GM19351 (cell line): ENCODE data around the gene GXYLT2.

ENCODE experiments used
- ATAC-seq: cut with Tn5 transposase; IDR thresholded peaks from one replicate; pipeline ENCODE4 v1.9.1; 2021; ENCODE audit warnings: mild to moderate bottlenecking, moderate library complexity; ENCODE audit not compliant: unreplicated experiment

The GXYLT2 gene, protein sequence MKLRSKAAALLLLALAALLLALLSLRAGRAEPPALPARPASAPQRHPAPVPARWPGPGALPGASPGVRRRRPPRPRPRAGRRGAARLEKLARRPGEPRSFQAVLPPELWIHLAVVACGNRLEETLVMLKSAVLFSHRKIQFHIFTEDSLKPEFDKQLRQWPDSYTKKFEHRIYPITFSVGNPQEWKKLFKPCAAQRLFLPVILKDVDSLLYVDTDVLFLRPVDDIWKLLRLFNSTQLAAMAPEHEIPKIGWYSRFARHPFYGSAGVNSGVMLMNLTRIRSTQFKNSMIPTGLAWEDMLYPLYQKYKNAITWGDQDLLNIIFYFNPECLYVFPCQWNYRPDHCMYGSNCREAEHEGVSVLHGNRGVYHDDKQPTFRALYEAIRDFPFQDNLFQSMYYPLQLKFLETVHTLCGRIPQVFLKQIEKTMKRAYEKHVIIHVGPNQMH

DNA sequence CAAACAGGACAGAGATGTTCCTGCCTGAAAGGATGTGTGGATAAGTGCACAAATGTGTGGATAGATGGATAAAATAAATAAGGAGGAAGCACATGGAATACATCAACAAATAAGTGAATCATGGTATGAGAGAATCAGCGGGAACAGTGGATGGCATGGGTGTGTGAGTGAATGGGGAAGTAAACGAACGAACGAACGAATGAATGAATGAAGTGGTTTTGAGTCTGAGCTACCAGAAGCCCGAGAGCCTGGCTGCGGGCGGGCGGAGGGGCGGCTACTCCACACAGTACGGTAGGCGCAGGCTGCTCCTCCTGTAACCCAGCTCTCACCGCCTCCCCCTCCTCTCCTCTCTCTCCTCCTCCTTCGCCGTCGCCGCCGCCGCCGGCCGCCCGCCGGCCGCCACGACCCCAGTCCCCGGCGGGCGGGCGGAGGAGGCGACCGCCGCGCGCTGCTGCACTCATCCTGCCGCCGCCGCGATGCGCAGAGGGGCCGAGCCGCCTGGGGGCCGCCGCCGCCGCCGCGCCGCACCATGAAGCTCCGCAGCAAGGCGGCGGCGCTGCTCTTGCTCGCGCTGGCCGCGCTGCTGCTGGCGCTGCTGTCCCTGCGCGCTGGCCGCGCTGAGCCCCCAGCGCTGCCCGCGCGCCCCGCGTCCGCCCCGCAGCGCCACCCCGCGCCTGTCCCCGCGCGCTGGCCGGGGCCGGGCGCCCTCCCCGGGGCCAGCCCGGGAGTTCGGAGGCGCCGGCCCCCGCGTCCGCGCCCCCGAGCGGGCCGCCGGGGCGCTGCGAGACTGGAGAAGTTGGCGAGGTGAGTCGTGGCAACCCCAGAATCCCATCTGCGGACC lies at the start of gene GXYLT2:
Gene GXYLT2, plus strand, starts transcription at position 342 of the 841 bp plus-strand sequence. Its CDS starts 188 bp downstream, at position 530.
- peak; percentile 80 for ATAC-seq

DNA sequence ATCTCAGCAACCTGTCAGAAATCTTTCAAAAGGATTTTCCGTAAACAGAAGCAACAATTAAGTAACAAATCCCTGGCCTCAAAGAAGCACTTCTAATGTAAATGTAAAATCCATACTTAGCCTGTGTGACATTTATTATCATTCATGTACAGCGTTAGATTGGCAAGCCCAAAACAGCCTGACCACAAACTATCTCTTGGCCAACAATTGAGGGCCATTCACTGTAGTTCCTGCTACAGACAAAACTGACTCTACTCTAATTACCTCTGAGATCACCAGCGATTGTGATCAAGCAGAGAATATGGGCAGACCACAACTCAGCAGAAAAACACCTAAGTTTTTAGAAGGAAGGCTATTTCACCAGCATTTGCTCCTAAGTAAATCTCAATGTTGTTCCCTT lies 48.8 kb upstream of the GXYLT2 start:
- ATAC-seq: no peak

DNA sequence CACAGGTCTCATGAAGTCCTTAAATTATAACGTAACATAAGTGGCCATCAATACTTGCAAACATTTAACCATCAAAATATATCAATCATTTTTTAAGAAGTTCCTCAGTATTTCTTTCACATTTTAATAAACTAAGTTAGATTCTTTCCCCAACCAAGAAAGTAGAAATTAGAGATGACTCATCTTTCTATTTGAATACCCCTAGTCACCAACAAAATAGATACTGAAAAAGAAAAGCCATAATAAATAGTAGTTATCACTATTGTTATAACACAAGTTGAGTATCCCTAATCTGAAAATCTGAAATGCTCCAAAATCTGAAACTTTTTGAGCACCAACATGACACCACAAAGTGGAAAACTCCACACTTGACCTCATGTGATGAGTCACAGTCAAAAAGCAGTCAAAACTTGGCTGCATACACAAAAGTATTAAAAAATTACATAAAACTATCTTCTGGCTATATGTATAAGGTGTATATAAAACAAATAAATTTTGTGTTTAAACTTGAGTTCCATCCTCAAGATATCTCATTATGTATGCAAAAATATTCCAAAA lies 43.3 kb upstream of the GXYLT2 start:
- ATAC-seq: no peak

DNA sequence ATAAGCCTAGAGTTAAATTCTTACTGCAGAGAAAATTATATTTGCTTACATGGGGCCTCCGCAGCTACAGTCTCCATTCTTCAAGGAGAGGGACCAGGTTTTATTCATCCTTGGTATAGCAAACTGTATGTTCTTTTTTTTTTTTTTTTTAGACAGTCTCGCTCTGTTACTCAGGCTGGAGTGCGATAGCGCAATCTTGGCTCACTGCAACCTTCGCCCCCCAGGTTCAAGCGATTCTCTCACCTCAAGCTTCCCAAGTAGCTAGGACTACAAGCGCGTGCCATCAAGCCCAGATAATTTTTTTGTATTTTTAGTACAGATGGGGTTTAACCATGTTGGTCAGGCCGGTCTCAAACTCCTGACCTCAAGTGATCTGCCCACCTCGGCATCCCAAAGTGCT lies 41.7 kb upstream of the GXYLT2 start:
- ATAC-seq: no peak

DNA sequence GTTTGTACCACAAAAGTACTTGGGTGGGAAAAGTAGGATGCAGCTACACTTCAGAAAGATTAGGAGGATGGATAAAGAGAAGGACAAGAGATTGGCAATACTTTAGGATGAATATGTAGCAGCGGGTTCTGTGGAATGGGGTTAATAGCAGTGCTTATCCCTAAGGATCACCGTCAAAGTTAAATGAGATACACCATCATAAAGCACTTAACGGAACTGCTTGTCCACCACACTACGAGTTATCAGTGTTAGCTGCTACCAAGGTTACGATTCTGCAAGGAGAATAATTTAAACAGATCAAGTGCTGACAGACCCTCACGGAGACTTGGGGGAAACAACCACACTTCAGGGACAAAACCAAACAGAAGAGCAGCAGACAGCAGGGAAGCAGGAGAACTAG lies 40.6 kb upstream of the GXYLT2 start:
- ATAC-seq: no peak

DNA sequence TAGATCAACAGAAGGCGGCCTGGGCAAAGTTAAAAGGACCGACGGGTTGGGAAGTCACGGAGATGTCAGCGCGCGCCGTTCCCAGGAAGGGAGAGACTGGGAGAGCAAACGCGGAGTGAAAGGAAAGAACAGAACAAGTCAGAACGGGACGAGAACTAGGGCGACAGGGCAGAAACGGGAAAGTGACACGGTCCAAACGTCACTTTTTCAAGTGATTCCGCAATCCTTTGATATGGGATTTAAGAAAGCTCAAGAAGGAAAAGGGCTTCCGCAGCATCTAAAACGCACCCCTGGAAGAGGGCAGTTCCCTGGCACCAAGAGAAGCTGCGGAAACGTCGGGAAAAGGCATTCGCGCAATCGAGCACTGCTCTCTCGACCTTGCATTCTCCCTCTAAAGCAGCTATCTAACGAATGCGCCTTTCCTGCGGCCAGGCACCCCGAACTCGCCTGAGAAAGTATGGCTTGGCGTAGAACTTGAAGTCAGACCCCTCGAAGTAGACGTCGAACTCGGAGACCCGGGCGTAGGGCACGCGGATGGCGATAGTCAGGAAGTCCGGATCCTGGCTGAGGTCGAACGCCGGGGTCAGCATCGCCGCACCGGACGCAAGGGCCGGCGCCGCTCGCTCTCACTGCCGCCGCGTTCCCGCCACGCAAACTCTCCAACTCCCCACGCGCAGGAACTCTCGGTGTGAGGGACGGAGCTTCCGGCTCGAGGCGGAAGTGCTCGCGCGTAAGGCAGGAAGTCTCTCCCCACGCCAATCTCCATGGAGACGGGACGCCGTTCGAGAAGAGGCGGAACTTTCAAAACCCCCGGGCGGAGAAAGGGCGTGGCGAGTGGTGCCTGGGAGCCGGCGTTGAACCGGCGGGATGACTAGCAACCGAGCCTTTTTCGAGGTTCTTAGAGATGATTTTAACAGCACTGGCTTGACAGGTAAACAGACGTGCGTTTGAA lies 39.8 kb upstream of the GXYLT2 start, which contains the start of gene SHQ1:
Gene SHQ1, minus strand, starts transcription at position 695 of the 952 bp plus-strand sequence. Its CDS starts 105 bp downstream, at position 590.
- peak; percentile 82 for ATAC-seq

DNA sequence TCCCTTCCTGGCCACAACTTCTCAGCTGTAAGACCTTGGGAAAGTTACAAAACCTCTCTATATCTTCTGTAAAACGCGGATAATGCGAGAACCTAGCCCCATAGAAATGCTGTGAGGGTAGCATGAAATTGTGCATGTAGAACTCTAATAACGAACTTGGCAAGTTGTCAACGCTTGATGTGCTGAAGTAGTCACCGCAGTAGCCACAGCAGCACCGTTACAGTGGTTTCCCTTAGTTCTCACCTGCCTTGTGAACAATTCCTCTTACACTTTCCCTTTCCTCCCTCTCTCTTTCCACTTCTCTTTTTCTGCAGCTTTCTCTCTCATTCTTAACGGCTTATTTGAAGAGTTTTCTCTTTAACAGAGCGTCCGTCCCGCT lies 39.2 kb upstream of the GXYLT2 start:
- peak; percentile 51 for ATAC-seq

DNA sequence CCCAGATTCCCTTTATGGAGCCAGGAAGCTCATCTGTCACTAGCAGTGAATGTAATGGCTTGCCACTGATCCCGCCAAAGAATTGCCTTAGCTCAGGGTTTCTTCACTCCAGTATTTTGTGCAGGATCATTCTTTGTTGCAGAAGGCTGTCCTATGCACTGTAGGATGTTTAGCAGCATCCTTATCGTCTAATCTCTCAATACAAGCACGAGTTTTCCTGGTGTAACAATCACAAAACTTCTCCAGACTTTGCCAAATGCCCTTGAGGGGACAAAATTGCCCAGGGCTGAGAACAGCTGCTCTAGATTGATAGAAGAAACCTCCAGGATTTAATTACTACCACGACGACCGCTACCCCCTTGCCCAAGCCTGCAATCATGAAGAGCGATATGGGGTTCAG lies 32.8 kb upstream of the GXYLT2 start:
- no peak for ATAC-seq

DNA sequence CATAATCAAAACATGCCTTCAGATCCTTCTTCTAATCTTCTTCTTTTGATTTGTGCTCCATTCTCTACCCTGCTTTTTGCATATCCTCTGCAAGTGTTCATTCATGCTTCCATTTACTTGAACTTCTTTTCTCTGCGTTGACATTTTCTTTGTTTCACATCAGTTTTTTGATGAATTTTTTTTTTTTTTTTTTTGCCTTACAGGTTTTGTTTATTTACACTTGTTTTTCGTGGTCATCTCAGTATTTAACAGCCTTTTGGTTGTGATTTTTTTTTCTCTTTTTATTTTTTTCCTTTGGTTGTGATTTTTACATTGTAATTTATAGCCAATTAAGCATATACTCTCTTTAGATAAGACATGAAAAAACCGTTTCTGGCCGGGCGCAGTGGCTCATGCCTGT lies 27.8 kb upstream of the GXYLT2 start:
- no peak for ATAC-seq

DNA sequence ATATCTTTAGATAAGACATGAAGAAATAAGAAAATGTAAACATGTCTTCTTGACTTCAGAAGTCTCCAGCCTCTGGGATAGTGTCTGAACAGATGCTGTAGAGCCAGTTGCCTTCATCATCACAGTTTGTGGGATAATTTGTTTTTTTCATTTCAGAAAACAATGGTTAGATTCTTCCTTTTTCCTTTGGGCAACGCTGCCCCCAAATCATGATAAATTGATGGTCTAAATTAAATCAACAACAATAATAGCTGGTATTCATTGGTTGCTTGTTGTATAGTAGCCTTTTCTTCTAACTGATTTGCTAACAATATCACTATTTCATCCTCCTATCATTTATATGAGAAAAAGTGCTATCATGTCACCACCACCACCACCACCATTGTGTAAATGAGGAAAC lies 27.0 kb upstream of the GXYLT2 start:
- ATAC-seq: no peak

DNA sequence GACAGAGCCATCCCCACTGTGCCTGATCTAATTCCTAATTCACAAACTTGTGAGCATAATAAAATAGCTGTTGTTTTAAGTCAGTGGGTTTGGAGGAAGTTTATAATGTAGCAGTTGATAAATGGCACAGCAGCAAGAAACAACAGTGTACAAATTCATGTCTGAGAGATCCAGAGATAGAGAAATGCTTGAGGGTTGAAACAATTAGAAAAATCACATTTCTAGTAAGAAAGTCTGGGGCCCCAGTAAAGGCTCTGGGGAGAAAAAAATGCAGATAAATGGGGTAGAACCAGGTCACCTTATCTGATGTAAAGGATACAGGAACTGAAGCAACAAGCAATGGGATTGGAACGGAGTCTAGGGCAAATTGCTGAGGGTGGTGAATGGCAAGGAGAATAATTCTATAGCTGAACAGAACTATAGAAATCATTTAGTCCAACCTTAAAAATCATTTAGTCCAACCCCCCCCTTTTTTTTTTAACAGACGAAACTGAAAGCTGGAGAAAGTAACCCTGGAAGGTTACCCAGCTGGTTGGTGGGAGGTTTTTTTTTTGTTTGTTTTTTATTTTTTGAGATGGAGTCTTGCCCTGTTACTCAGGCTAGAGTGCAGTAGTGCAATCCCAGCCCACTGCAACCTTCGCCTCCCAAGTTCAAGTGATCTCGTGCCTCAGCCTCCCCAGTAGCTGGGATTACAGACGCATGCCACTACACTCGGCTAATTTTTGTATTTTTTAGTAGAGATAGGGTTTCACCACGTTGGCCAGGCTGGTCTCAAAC lies 25.3 kb upstream of the GXYLT2 start:
- no peak for ATAC-seq

DNA sequence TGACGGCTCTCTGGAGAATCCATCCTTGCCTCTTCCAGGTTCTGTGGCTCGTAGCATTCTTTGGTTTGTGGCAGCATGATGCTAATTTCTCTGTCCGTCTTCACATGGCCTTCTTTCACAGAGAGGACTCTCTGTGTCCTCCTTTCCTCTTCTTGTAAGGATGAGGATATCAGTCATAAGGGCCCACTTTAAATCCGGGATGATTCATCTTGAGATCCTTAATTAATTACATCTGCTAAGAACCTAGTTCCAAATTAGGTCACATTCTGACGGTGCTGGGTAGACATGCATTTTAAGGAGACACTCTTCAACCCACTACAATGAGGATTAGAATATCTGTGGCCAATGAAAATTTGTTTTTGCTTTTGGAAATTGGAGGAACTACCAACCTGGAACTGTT lies 15.7 kb upstream of the GXYLT2 start:
- no peak for ATAC-seq

DNA sequence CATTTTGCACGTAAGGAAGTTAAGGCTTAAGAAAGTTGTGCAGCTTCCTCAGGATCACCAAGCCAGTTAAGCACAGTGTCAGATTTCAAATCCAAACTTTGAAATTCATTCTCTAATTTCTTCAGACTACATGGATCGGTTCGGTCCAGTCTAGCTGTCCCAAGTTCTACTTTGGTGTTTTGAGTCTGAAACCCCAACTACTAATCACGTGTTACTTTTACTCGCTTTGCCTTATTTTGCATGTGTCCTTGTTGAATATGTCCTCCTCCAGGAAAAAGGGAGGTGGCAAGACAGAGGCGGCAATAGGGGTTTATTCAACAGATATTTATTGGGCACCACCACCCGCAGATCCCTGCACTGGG lies 522 bp upstream of the GXYLT2 start:
- ATAC-seq: no peak

DNA sequence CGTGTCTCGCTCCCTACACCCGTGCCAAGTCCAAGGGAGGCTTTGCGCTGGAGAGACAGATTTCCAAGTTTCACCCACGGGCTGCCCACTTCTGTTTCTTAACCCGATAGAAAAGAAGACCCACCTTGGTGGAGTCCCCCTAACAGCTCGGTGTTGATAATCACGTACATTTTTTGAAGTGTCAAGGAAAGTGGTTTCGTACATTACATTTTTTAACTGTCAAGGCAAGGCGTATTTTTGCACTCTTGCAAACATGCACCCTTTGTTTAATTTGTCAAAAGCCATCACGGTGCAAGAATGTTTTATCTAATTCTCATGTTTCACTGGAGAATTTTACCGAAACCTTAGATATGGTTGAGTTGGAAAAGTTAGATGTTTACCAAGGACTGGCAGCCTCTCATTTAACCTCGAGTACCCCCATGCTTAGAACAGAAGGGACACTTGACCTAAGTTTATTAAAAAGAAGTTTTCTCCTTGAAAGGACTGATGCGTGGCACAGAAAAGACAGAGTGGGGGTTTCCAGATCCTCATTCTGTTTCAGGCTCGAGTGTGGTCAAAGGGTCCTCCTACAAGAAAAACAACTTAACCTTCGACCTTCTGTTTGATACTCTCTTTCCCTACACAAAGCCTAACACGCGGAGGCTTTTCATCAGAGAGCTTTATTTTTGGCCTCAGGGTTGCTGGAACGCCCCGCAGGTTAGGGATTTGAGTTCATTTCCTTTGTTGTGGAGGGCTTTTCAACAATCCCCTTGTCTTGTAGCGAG lies 882 bp downstream of the GXYLT2 start:
- ATAC-seq: no peak

DNA sequence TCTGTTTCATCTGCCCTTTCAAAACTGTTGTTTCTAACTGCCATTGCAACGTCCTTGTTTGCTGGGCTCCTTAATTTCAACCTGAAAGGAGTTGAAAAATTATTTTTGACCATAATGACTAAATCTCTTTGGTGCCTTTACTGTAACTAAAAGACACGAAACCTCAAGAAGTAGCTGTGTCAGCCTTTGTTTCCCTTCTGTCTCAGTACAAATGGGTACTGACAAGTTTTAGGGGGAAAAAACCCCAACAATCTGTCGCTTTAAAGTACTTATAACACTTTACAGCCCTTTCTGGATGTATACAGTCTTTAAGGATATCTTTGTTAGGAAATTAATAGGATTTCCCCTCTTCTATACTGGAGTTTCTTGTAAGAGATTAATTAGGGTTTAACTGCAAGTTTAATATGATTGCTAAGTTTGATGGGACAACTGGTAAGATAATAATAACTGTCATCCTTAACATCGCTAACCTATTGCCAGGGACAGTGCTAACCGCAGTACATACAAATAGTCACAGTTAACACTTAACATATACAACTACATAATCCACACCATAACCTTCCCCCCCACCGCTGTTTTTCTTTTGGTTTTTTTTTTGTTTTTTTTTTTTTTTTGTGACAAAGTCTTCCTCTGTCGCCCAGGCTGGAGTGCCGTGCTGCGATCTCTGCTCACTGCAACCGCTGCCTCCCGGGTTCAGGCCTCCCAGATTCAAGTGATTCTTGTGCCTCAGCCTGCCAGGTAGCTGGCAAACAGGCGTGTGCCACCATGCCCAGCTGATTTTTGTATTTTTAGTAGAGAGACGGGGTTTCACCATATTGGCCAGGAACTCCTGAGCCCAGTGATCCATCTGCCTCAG lies 1.7 kb downstream of the GXYLT2 start:
- no peak for ATAC-seq

DNA sequence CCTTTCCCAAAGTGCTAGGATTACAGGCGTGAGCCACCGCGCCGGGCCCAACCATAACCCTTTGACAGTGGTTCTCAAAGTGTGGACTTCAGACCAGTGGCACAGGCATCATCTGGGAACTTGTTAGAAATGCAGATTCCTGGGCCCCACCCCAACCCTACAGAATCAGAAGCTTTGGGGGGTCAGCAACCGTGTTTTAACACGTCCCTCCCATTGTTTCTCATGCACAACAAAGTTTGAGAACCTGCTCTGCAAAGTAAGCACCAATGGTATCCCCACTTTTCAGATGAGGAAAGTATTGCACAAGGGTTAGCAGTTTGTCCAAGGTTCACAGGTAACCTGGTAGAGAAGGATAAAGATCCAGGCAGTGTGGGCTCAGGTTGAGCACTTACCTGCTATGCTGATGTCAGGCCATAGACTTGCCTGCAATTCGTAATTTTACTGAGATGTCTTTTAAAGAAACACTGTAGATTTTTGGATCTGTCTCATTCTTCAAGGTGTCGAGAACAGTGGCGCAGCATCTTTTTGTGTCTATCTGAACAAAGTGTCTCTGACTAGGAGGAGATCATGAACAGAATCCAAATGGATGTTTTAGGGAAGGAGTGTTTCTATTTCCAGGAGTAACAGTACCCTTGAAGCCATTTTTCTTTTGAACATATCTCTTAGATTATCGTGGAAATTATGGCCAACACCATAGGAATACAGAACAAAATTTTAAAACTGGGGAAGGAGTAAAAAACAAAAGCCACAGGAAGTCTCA lies 2.5 kb downstream of the GXYLT2 start:
- ATAC-seq: no peak

DNA sequence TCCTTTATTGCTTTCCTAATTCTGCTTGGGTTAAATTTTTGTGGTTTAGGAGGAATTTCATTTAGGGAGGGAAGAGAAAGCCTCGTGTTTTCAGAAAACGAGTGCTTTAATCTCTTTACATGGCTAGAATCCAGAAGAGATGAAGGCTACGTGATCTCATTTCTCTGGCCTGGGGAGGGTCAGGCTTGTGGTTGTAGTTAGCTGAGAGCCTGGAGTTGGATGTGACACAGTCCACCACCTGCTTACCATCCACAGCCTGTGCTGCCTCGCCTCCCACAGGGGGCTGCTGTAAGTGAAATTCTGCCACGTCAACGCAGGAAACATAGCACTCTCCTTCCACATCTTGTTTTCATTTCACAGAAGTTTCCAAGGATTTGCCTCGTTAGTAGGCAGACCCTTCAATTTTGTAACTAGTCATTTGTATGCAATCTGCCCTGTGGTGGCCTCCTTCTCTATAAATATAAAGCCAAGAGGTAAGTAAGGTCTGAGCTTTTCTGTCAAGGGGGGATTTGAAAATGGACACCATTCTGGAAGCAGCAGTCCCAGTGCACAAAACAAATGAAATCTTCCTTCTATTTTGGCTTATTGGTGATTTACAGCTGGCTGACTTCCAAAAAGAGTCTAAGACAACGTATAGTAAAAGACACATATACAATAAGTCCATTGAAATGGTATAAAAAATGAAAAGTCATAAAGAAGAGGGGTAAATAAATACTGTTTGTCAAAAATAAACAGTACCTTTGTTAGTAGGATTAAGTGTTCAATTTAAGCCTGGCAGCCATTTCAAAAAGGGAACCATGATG lies 3.4 kb downstream of the GXYLT2 start:
- no peak for ATAC-seq
